GM18907 (cell line): ENCODE measurements around the gene GFRA3.
"Not testable (repeated sequence)": the region's sequence is repeated elsewhere in the genome, so short reads cannot be mapped to it uniquely, and the experiment has no call there.

Source experiments
- ATAC-seq: cut with Tn5 transposase; IDR thresholded peaks from one replicate; pipeline ENCODE4 v1.9.1; 2021; ENCODE audit warnings: mild to moderate bottlenecking, moderate library complexity; ENCODE audit not compliant: unreplicated experiment

Gene GFRA3

DNA sequence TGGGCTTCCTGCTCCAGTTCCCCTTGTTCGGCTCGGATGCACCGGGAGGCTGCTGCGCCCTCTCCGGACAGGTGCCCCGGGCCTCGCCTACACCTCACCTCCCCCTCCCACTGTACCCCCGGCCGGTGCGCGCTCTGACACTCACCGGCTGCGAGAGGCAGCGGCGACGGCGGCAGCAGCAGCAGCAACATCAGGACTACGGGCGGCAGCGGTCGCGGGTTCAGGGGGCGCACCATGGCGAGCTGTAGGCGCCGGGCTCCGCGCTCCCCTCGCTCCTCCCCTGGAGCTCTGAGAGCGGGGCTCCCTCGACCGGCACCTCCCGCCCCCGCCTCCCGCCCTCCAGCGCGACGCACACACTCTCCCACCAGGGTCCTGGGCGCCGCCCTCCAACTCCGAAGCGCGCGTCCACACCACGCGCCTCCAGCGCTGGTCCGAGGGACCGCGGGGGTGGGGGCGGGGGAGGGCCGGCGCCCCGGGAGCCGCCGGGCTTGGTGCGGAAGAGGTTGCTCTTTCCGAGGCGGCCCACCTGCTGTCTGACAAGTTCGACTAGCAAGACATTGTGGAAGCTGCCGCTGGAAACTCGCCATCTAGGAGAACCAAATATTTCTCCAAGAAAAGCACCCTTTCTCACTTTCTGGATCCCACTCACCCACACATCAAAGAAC lies at the start of gene GFRA3:
TSS of gene GFRA3 (minus strand) at position 433 of the 665 bp plus-strand sequence. CDS start at position 236, 197 bp downstream.
- no peak for ATAC-seq

DNA sequence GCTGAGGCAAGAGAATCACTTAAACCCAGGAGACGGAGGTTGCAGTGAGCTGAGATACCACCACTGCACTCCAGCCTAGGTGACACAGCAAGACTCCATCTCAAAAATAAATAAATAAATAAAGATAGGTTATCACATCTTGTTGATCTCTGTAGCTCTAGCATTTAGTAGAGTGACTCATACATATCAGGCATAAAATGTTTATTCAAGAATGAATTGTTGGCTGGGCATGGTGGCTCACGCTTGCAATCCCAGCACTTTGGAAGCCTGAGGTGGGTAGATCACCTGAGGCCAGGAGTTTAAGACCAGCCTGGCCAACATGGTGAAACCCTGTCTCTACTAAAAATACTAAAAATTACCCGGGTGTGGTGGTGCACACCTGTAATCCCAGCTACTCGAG lies 43.8 kb upstream of the GFRA3 start:
- ATAC-seq: not testable (repeated sequence)

DNA sequence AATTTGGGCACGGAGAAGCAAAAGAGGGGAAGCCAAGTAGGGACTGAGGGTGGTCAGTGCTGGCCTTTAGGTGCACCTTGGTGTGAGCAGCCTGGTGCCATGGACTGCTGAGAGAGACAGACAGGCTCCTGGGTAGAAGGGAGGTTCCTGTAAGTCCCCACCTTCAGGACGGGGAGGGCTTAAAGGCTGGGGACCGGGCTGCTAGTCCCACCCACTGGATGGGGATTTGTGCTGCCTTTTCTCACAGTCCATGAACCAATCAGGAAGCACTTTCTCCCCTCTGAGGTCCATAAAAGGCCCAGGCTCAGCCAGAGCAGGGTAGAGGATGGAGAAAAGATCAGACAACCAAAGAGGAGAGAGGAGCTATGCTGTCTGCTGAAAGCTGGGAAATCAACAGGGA lies 41.9 kb upstream of the GFRA3 start:
- no peak for ATAC-seq

DNA sequence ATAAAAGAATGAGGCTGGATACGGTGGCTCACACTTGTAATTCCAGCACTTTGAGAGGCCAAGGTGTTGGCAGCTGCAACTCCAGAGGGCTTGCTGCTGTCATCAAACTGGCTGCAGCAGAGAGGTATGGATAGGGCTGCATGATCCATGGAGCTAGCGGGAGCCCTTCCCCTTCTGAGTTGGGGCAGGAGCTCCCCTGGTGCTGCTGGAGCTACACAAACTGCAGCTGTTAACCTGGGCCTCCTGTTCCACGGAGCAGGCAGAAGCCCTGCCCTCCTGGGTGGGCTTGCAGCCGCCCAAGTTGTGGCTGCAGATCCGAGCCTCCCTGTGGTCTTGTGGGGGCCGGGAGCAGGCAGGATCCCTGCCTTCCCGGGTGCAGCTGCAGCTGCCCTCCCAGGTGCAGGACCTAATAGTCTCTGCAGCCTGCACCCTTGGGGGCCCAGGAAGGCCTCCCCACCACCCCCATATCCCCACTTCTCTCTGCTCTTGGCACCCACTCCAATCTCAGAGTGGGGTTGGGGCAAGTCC lies 41.4 kb upstream of the GFRA3 start:
- ATAC-seq: no peak

- no peak for ATAC-seq
Measured at GRCh38 chr5:138305797-138306196, 31.4 kb upstream of the GFRA3 start.

GRCh38 chr5:138303372-138303771 lies 29.0 kb upstream of the GFRA3 start:
- ATAC-seq: no peak

DNA sequence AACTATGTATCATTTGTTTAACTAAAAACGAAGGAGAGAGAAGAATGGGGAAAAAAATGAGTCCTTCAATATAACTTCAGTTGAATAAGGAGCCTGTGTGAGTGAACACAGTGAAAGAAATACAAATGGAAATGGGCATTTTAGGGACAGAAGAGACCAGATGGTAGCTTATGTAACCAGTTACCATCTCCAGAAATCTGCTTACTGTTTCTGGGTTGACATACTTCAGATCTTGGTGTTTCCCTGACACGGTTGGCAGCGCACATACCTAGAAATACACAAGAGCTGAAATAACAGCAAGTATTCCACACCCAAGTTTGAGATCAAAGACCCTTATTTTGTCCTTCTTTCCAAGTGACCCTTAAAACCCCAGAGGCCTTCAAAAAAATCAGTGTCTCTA lies 14.9 kb upstream of the GFRA3 start:
- ATAC-seq: no peak

DNA sequence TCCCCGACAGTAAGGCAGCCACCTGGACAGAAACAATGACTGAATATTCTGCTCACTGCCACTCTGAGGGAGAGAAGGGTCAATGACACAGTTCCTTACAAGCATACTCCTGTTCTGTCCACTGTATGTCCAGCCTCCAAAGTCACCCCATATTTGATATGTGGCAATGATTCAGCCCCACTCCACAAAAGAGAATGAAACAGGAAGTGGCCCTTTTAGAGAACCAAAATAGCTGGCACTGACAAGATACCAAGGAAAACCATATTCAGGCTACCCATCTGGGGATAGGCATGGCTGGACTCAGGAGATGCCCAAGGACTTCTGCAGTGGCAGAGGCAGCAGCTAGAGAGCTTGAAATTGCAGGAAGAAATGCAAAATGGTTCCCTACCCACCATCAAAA lies 12.8 kb upstream of the GFRA3 start:
- ATAC-seq: no peak

DNA sequence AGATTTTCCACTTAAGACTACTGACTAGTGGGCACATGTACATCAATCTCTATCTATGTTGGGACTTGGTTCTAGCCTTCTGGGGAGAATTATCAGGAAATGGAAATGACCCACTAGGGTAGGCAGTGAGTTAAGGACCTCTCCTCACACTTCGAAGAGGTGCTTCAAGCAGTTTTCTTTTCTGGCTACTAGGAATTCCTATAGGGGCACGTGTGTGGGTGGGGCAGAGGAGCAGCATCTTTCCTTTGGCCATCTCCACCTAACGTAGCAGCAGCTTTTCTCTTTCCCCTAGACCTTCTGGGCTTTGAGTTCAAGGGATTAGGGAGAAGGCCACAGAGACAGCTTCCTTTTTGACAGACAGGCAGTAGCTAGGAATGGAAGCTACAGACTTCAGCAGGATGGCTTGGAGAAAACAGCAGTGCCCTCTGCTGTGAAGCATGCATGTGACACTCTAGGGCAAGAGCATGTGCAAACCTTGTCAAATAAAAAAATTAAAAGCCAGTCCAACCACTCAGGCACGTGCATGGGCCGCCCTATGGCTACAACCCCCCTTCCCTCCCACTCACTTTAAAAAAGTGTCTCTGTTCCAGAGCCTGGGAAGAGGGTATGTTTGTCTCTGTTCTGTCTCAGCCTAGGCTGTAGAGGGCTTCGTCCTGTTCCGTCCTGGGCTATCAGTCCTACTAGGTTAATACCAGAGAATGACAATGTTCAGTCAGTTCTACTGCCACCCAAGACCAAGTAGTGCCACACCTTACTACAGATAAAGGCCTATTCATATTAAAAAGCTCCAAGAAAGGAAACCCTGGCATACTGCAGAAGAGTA lies 8.7 kb upstream of the GFRA3 start:
- no peak for ATAC-seq

DNA sequence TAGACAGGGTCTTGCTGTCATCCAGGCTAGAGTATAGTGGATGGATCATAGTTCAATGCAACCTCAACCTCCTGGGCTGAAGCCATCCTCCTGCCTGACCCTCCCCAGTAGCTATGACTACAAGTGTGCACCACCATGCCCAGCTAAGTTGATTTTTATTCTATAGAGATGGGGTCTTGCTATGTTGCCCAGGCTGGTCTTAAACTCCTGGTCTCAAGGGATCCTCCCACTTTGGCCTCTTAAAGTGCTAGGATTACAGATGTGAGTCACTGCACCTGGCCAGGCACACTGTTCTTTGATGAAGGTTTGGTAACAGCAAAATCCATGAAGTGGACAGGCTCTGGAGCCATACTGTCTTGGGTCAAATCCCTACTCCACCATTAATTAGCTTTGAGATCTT lies 6.5 kb upstream of the GFRA3 start:
- no peak for ATAC-seq

- no peak for ATAC-seq
Measured at GRCh38 chr5:138276402-138277054, 2.1 kb upstream of the GFRA3 start.

- no peak for ATAC-seq
Measured at GRCh38 chr5:138275895-138276294, 1.5 kb upstream of the GFRA3 start.

DNA sequence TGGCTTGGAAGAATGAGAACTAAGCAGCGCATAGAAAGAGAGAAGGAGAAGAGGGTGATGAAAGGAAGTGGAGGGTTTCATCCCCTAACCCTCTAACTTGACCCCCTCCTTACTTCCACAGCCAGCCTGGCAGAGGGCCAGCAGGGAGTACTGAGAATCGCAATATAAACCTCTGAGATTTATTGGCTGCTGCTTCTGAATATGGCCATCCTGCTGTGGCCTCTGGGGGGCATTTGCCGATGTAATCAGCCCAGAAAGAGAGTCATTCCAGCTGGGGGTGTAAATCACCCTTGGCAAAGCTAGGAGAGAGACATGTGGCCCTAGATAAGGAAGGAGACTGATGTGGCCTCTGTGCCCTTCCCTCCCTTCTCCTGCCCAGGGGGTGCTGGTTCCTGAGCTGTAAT lies 960 bp upstream of the GFRA3 start:
- no peak for ATAC-seq

DNA sequence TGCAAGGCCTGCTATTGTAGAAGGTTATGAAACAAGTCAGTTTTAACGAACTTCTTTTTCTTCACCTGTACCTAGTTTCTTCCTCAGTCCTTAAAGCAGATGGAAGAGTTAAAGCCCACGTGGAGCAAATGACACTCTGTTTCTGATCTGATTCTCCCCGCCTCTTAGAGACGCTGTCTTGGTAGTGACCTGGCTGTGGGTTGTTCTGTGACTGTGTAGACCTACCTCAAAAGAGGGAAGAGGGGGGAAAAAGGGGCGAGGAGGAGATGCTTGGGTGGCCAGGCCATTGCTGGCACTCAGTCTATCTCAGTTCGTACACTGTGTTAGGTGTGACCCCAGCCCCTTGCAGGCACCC lies 610 bp downstream of the GFRA3 start:
- no peak for ATAC-seq

- no peak for ATAC-seq
Measured at GRCh38 chr5:138272681-138273080, 1.7 kb downstream of the GFRA3 start.

DNA sequence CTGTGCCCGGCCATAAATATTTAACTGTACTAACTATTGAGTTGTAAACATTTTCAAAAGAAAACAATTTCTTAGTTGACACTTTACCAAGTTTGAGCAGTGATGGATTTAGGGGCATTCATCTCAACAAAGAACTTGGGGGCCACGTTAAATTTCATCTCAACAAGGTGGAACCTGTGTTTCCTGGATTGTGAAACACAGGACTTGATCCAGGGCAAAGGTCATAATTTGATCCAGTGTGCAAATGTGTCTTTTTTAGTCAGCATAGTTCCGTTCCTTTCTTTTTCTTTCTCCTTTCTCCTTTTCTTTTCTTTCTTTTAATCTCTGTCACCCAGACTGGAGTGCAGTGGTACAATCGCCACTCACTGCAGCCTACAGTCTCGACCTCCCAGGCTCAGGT lies 3.1 kb downstream of the GFRA3 start:
- no peak for ATAC-seq

DNA sequence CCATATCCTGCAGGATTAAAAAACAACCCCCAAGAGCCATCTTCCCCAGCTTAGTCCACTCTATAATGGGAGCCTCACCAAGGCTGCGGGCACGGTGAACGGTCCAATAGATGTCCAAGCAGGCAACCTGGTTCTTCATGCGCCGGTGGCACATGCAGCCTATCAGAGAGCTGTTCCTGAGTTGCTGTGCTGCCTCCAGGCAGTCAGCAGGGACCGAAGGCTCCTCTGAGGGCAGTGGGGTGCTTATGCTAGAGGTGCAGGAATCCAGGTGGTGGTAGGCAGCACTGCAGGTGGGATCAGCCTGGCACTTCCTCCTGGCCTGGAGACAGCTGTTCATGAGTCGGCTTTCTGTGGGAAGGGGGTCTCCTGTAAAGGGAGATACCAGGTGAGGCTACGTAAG lies 10.2 kb downstream of the GFRA3 start:
- ATAC-seq: no peak

DNA sequence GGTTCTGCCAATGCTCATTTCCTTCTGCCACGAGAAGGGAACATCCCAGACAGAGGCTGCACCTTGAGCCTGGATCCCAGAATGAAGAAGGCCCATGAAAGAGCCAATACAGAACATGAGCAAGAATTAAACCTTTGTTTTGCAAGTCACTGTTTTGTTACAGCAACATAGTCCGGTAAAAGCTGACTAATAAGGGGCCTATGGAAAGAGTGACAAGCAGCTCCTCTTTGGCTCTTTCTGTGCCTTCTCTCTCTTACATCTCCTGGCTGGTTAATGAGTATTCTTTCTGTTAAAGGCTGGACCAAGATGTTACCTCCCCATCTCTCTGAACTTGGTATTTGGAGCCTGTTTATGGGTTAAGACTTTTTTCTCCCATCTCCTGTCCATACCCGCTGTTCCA lies 10.8 kb downstream of the GFRA3 start:
- ATAC-seq: no peak

DNA sequence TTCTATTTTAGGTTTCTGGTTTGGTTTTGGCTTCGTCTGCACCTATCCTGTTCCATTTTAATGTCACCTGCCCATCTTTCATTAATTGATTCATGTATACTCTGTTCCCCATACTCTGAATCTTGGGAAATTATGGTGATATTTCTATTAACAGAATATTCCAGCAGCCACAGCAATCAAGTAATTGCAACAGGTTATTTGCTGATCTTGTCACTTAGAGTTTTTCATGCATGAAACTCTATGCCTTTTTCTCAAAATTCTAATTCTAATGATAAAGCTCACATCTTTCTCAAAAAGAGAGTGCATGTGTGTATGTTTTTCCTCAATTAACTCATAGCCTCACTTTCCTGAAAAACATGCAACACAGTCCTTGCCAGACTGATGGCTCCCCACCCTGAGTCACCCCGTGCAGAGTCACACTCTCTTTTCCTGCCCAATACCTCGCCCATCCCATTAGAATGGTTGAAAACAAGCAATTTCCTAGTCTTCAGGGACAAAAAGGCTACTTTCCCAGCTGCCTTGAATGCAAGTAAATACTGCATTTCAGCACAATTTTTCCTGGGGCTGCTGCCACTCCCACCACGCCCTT lies 15.6 kb downstream of the GFRA3 start:
- no peak for ATAC-seq

GRCh38 chr5:138257583-138257982 lies 16.8 kb downstream of the GFRA3 start:
- no peak for ATAC-seq

GRCh38 chr5:138252944-138253343 lies 21.5 kb downstream of the GFRA3 start:
- ATAC-seq: no peak
